K562 (cell line): ENCODE measurements around the gene WDR88. TPM values are rescaled to one million over a fixed set of nuclear protein-coding genes. Genes with fewer than 3 reads are reported as not detected.

Experiments used
- BCLAF1 ChIP-seq, 2 experiments: fragments of 450-650 bp in 1 of 2; IDR thresholded peaks; 2 replicates each; pipeline ENCODE4 v1.6.1; 2011 to 2017; ENCODE audit warnings: low read depth in 2 of 2, antibody characterized with exemption in 1 of 2, borderline replicate concordance in 1 of 2, low read length in 1 of 2, mild to moderate bottlenecking in 1 of 2, mixed read lengths in 1 of 2; ENCODE audit not compliant: control insufficient read depth in 1 of 2
- CBFA2T2 ChIP-seq: fragments of 450-650 bp; conservative IDR thresholded peaks from 2 replicates; pipeline ENCODE4 v1.6.1; 2017; ENCODE audit warnings: mild to moderate bottlenecking
- CBFB ChIP-seq: sonication (generic); formaldehyde crosslinking; IDR thresholded peaks from 2 replicates; pipeline ENCODE4 v1.4.0; 2020; ENCODE audit warnings: mild to moderate bottlenecking, missing genetic modification reagents
- ELF2 ChIP-seq: fragments of 250-450 bp; sonication (Bioruptor Pico); IDR thresholded peaks from 2 replicates; pipeline ENCODE4 v1.5.0; 2021; ENCODE audit warnings: mild to moderate bottlenecking
- FOXA1 ChIP-seq: fragments of 450-650 bp; IDR thresholded peaks from 2 replicates; pipeline ENCODE4 v1.6.1; 2016; ENCODE audit warnings: mild to moderate bottlenecking, borderline replicate concordance
- FOXM1 ChIP-seq, 2 experiments: fragments of 450-650 bp in 1 of 2; sonication (generic) in 1 of 2; formaldehyde crosslinking in 1 of 2; IDR thresholded peaks; 2 replicates each; pipeline versions ENCODE4 v1.6.1 to v1.9.0; 2017 to 2022; ENCODE audit warnings: low read depth in 2 of 2, mild to moderate bottlenecking in 2 of 2, missing genetic modification reagents in 1 of 2, moderate library complexity in 1 of 2
- GTF2E2 ChIP-seq: fragments of 200-800 bp; sonication (Bioruptor generic); IDR thresholded peaks from 2 replicates; pipeline ENCODE4 v1.6.1; 2016; ENCODE audit warnings: missing genetic modification characterization, missing compliant biosample characterization
- HDGF ChIP-seq: fragments of 450-650 bp; IDR thresholded peaks from 2 replicates; pipeline ENCODE4 v1.6.1; 2016
- KHSRP ChIP-seq: fragments of 450-650 bp; IDR thresholded peaks from 2 replicates; pipeline ENCODE4 v1.6.1; 2017
- MCM3 ChIP-seq: fragments of 450-650 bp; IDR thresholded peaks from 2 replicates; pipeline ENCODE4 v1.6.1; 2016
- NFE2L1 ChIP-seq: fragments of 450-650 bp; IDR thresholded peaks from 2 replicates; pipeline ENCODE4 v1.6.1; 2016; ENCODE audit warnings: missing genetic modification characterization, low read depth, mild to moderate bottlenecking, missing compliant biosample characterization, moderate library complexity, borderline replicate concordance
- PHB ChIP-seq: fragments of 250-450 bp; sonication (Bioruptor Pico); IDR thresholded peaks from 2 replicates; pipeline ENCODE4 v1.5.0; 2021
- PRDM10 ChIP-seq: fragments of 450-650 bp; IDR thresholded peaks from 2 replicates; pipeline ENCODE4 v1.6.1; 2018; ENCODE audit not compliant: partially characterized antibody
- SLC30A9 ChIP-seq: fragments of 250-450 bp; sonication (Bioruptor Pico); IDR thresholded peaks from 2 replicates; pipeline ENCODE4 v1.8.0; 2022; ENCODE audit warnings: mild to moderate bottlenecking, moderate library complexity
- SP2 ChIP-seq: IDR thresholded peaks from 2 replicates; pipeline ENCODE4 v1.6.1; 2011; ENCODE audit warnings: mild to moderate bottlenecking, low read depth, low read length, moderate library complexity; ENCODE audit not compliant: poor library complexity, severe bottlenecking; ENCODE audit errors: extremely low read depth
- TEAD1 ChIP-seq, 2 experiments: fragments of 450-650 bp in 1 of 2; sonication (generic) in 1 of 2; formaldehyde crosslinking; IDR thresholded peaks; 2 replicates each; pipeline versions ENCODE4 v1.4.0 to v1.8.0; 2020 to 2022; ENCODE audit warnings: mild to moderate bottlenecking in 2 of 2, missing genetic modification reagents in 1 of 2
- TGIF2 ChIP-seq: sonication (generic); formaldehyde crosslinking; IDR thresholded peaks from 2 replicates; pipeline ENCODE4 v1.8.1; 2022; ENCODE audit warnings: mild to moderate bottlenecking, missing genetic modification reagents, moderate library complexity
- ZKSCAN1 ChIP-seq: fragments of 150-350 bp; IDR thresholded peaks from 2 replicates; pipeline ENCODE4 v1.6.1; 2016; ENCODE audit warnings: low read depth, low read length
- ZNF282 ChIP-seq: sonication (generic); formaldehyde crosslinking; IDR thresholded peaks from 2 replicates; pipeline ENCODE4 v1.8.1; 2023; ENCODE audit warnings: missing genetic modification reagents
- ZNF445 ChIP-seq: fragments of 250-450 bp; sonication (Bioruptor Pico); IDR thresholded peaks from 2 replicates; pipeline ENCODE4 v1.4.0; 2020; ENCODE audit warnings: low read depth, mild to moderate bottlenecking, moderate library complexity
- polyA plus RNA-seq, 8 experiments: library from polyadenylated mRNA; depleted of rRNA in 4 of 8; stranded (reverse) in 5 of 8; unstranded in 3 of 8; fragments of >200 nt; fragmentation: Nextera tagmentation in 2 of 8; fragmentation: Illumina TruSeq in 1 of 8; extraction: Ambion mirVana in 2 of 8; extraction: Trizol in 1 of 8; gene quantifications; 2 replicates each; pipeline versions ENCODE4 v1.2.1 to v1.2.3, GENCODE V29; 2011 to 2014; ENCODE audit warnings: inconsistent platforms in 1 of 8, missing spikeins in 1 of 8
- total RNA-seq, 7 experiments: library from RNA; depleted of rRNA in 6 of 7; stranded (reverse); fragments of >200 nt in 6 of 7; fragmentation: Illumina TruSeq in 2 of 7; extraction: Trizol in 2 of 7; gene quantifications; 2 replicates each; pipeline versions ENCODE4 v1.2.1 to v1.2.3, GENCODE V29; 2011 to 2021; ENCODE audit warnings: low replicate concordance in 1 of 7
- TF ChIP-seq, protein P1 (sequence below): conservative IDR thresholded peaks from 2 replicates; pipeline ENCODE4 v1.6.1; 2011; ENCODE audit warnings: low read depth, mild to moderate bottlenecking, low read length; ENCODE audit not compliant: control insufficient read depth

Gene WDR88
- total and polyA plus RNA-seq, 9 of the 15 experiments (the other 6 are each of a cell fraction or from before 2014, with no cell fraction given) = 0.03 to 0.04 TPM; not detected in 7

GRCh38 chr19:33100894-33101644, 30.8 kb upstream of the WDR88 start (continued):
- no peak for TF ChIP-seq PRDM10
- TF ChIP-seq, protein P1, sequence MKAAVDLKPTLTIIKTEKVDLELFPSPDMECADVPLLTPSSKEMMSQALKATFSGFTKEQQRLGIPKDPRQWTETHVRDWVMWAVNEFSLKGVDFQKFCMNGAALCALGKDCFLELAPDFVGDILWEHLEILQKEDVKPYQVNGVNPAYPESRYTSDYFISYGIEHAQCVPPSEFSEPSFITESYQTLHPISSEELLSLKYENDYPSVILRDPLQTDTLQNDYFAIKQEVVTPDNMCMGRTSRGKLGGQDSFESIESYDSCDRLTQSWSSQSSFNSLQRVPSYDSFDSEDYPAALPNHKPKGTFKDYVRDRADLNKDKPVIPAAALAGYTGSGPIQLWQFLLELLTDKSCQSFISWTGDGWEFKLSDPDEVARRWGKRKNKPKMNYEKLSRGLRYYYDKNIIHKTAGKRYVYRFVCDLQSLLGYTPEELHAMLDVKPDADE = no peak
- TF ChIP-seq TEAD1 (CRISPR knock-in tag; IDR thresholded peaks at IDR 0.05) = peak in 1 of 2 experiments; percentile 40; a peak in 1 of 4 replicates
- no peak for TF ChIP-seq CBFB (CRISPR knock-in tag)
- no peak for TF ChIP-seq ELF2
- peak; percentile 77 for TF ChIP-seq FOXM1 (IDR thresholded peaks at IDR 0.05; ENCODE audit: low read depth)
- no peak for TF ChIP-seq FOXM1 (CRISPR knock-in tag; IDR thresholded peaks at IDR 0.05; ENCODE audit: low read depth)
- TF ChIP-seq KHSRP = peak; percentile 53; the same call in 1 of the 2 replicates
- no peak for TF ChIP-seq BCLAF1 (IDR thresholded peaks at IDR 0.05; ENCODE audit: borderline replicate concordance in 1 of 2, control insufficient read depth in 1 of 2, low read depth in 2 of 2, low read length in 1 of 2)
- TF ChIP-seq PHB (CRISPR knock-in tag) = no peak
- TF ChIP-seq SP2 = no peak
- no peak for TF ChIP-seq MCM3
- no peak for TF ChIP-seq NFE2L1 (tag)
- TF ChIP-seq HDGF = no peak
- TF ChIP-seq GTF2E2 (tag) = no peak
- no peak for TF ChIP-seq SLC30A9 (CRISPR knock-in tag)
- TF ChIP-seq ZKSCAN1 = no peak
- peak; percentile 90 for TF ChIP-seq CBFA2T2
- no peak for TF ChIP-seq ZNF445 (CRISPR knock-in tag)
- no peak for TF ChIP-seq TGIF2 (CRISPR knock-in tag)
- no peak for TF ChIP-seq ZNF282 (CRISPR knock-in tag)
- peak; percentile 96 for TF ChIP-seq FOXA1
